GM18909 (cell line): ENCODE measurements around the gene CYP2F1.
"Not testable (repeated sequence)": the region's sequence is repeated elsewhere in the genome, so short reads cannot be mapped to it uniquely, and the experiment has no call there.

Experiments
- ATAC-seq: cut with Tn5 transposase; IDR thresholded peaks from one replicate; pipeline ENCODE4 v1.9.1; 2021; ENCODE audit warnings: mild to moderate bottlenecking; ENCODE audit not compliant: unreplicated experiment, poor library complexity

Gene CYP2F1, protein sequence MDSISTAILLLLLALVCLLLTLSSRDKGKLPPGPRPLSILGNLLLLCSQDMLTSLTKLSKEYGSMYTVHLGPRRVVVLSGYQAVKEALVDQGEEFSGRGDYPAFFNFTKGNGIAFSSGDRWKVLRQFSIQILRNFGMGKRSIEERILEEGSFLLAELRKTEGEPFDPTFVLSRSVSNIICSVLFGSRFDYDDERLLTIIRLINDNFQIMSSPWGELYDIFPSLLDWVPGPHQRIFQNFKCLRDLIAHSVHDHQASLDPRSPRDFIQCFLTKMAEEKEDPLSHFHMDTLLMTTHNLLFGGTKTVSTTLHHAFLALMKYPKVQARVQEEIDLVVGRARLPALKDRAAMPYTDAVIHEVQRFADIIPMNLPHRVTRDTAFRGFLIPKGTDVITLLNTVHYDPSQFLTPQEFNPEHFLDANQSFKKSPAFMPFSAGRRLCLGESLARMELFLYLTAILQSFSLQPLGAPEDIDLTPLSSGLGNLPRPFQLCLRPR

GRCh38 chr19:41114132-41114531 lies at the start of gene CYP2F1:
CYP2F1 (plus strand) TSS chr19:41114432; CDS start chr19:41116189, 1,757 bp downstream.
- ATAC-seq = no peak

GRCh38 chr19:41064974-41065569 lies 49.2 kb upstream of the CYP2F1 start:
- ATAC-seq = no peak

DNA sequence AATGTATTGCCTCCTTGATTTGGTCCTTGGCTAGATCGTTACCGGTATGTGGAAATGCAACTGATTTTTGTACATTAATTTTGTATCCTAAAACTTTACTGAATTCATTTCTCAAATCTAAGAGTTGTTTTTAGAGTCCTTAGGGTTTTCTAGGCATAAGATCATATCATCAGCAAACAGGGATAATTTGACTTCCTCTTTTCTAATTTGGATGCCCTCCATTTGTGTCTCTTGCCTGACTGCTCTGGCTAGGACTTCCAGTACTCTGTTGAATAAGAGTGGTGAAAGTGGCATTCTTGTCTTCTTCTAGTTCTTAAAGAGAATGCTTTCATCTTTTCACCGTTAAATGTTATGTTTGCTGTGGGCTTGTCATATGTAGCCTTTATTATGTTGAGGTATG lies 37.9 kb upstream of the CYP2F1 start:
- ATAC-seq = no peak

DNA sequence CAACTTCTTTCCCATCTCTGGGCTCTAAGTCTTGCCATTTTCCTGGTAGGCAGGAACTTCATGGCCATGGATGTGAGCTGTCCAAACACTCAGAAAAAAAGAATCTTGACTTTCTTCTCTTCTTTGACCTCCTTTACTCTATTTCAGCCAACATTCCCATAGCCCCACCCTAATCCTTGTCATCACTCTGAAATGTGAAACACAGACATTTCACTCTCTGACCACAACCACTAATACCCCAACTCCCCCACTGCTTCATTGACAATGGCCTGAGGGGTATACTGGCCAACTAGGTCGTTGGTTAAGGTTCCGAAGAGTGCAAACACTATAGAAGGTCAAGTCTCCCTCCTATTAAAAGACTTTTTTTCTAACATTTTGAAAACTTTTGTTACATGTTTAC lies 30.7 kb upstream of the CYP2F1 start:
- ATAC-seq = no peak

GRCh38 chr19:41085748-41086415 lies 28.4 kb upstream of the CYP2F1 start:
- no peak for ATAC-seq

GRCh38 chr19:41088151-41088550 lies 26.1 kb upstream of the CYP2F1 start, which contains the start of gene CYP2A13:
CYP2A13 (plus strand) TSS chr19:41088451; CDS start chr19:41088472, 21 bp downstream.
- no peak for ATAC-seq

GRCh38 chr19:41089959-41090358 lies 24.3 kb upstream of the CYP2F1 start:
- no peak for ATAC-seq

GRCh38 chr19:41095703-41096102 lies 18.5 kb upstream of the CYP2F1 start:
- no peak for ATAC-seq

DNA sequence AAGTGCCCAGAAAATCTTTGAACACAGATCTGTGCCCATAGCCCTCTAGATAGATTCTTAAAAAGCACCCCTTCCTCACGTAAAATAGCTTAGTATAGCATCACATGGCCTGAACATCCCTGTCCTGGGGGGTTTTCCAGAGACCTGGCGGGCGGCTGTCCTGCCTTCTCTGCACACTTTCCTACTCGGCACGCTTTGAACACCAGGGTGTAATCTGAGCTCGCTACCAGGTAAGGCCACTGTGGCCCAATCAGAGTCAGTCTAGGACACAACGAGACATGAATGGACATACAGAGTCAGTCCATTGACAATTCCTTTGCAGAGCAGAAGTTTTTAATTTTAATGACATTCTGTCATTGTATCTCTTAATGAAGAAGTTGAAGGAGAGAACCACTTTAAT lies 17.9 kb upstream of the CYP2F1 start:
- ATAC-seq = no peak

DNA sequence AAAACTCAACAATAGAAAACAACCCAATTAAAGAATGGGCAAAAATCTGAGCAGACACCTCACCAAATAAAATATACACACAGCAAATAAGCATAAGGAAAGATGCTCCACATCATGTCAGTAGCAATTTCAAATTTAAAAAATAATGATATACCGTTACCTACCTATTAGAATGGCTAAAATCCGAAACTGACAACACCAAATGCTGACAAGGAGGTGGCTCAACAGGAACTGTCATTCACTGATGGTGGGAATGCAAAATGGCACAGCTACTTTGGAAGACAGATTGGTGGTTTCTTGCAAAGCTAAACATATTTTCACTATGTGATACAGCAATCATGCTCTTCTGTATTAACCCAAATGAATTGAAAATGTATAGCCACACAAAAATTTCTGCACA lies 16.9 kb upstream of the CYP2F1 start:
- ATAC-seq = no peak

- ATAC-seq = no peak
These were observed 15.5 kb upstream of the CYP2F1 start for GRCh38 chr19:41098762-41099161.

GRCh38 chr19:41102210-41102609 lies 12.0 kb upstream of the CYP2F1 start:
- not testable (repeated sequence) for ATAC-seq

- ATAC-seq = no peak
These were observed 8.1 kb upstream of the CYP2F1 start for GRCh38 chr19:41106177-41106576.

GRCh38 chr19:41111296-41111695 lies 2.9 kb upstream of the CYP2F1 start:
- no peak for ATAC-seq

DNA sequence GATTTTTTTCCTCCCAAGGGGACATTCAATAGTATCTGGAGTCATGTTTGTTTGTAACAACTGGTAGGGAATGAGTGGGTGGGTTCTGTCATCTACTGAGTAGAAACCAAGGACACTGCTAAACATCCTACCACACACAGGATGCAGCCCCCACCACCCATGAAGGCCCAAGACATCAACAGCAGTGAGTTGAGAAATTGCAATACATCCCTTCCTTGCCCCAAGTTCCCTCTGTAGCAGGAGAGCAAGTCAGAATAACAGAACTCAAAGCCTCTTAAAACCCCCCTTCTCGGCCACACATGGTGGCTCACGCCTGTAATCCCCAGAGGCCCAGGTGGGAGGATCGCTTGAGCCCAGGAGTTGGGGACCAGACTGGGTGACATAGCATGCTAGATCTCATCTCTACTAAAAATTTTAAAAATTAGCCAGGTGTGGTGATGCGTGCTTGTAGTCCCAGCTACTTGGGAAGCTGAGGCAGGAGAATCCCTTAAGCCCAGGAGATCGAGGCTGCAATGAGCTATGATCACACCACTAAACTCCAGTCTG lies 2.4 kb upstream of the CYP2F1 start:
- no peak for ATAC-seq

DNA sequence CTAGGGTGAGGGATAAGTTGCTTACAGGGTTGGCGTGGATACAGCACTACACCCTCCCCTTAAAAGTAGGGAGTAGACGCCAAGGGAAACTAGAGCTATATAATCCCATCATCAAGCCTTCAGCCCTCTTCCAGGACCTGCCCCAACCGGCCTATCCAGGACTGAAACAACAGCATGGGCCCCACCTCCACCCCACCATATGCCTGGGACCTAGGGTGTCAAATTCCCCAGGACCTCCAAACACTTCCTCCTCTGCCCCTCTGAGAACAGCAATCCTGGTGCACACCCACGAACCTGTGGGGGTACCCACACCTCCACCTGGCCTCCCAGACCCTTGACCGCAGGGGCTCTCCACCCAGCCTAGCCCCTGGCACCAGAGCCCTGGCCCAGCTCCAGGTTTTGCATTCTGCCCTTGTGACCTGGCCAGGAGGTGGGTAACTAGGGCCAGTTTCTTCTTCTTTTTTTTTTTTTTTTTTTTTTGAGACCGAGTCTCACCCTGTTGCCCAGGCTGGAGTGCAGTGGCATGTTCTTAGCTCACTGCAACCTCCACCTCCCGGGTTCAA lies 1.4 kb upstream of the CYP2F1 start:
- ATAC-seq = no peak

GRCh38 chr19:41116261-41116660 lies 2.0 kb downstream of the CYP2F1 start:
- no peak for ATAC-seq

GRCh38 chr19:41120929-41121911 lies 7.0 kb downstream of the CYP2F1 start:
- not testable (repeated sequence) for ATAC-seq

- not testable (repeated sequence) for ATAC-seq
These were observed 8.6 kb downstream of the CYP2F1 start for GRCh38 chr19:41122846-41123245.
